ENCODE measurements around the gene MNT. TPM values are rescaled to one million over a fixed set of nuclear protein-coding genes. Genes with fewer than 3 reads are reported as not detected.

MNT gene
- polyA plus RNA-seq, 3 donors = 4.9 to 23.7 (median 23.1) TPM

GRCh38 chr17:2372180-2372579, 28.7 kb downstream of the MNT start:
- 93 to 98% (median 96%) methylated on average over 20 to 26 of the region's 26 CpGs for WGBS, 3 donors
- no peak overlapping the region for H3K27ac ChIP-seq (ENCODE audit: low read depth, low read length)

GRCh38 chr17:2371183-2372130, 29.4 kb downstream of the MNT start:
- no peak overlapping the region for H3K27ac ChIP-seq (ENCODE audit: low read depth, low read length)
- WGBS, 3 donors = 91 to 94% (median 93%) methylated on average over 30 of the region's 30 CpGs

- no peak overlapping the region for H3K27ac ChIP-seq (ENCODE audit: low read depth, low read length)
- WGBS, 3 donors = 83 to 91% (median 85%) methylated on average over 11 of the region's 11 CpGs
Measured at GRCh38 chr17:2370211-2370589, 30.7 kb downstream of the MNT start.

GRCh38 chr17:2369551-2370210, 31.2 kb downstream of the MNT start:
- no peak overlapping the region for H3K27ac ChIP-seq (ENCODE audit: low read depth, low read length)
- WGBS, 3 donors = 59 to 81% (median 69%) methylated on average over 20 of the region's 20 CpGs

- WGBS, 3 donors = 51 to 79% (median 64%) methylated on average over 5 of the region's 5 CpGs
- H3K27ac ChIP-seq (ENCODE audit: low read depth, low read length) = no peak overlapping the region
Measured at GRCh38 chr17:2369039-2369438, 31.8 kb downstream of the MNT start.

- WGBS, 3 donors = 77 to 94% (median 84%) methylated on average over 8 of the region's 8 CpGs
- H3K27ac ChIP-seq (ENCODE audit: low read depth, low read length) = no peak overlapping the region
Measured at GRCh38 chr17:2368359-2368758, 32.5 kb downstream of the MNT start.

- H3K27ac ChIP-seq (ENCODE audit: low read depth, low read length) = no peak overlapping the region
- WGBS, 3 donors = 85 to 93% (median 86%) methylated on average over 26 of the region's 26 CpGs
Measured at GRCh38 chr17:2366747-2367494, 33.9 kb downstream of the MNT start.

GRCh38 chr17:2365132-2365531, 35.7 kb downstream of the MNT start:
- WGBS, 3 donors = 89 to 96% (median 93%) methylated on average over 19 to 20 of the region's 20 CpGs
- H3K27ac ChIP-seq (ENCODE audit: low read depth, low read length) = no peak overlapping the region

GRCh38 chr17:2364763-2365116, 36.1 kb downstream of the MNT start:
- H3K27ac ChIP-seq (ENCODE audit: low read depth, low read length) = no peak overlapping the region
- 91 to 96% (median 93%) methylated on average over 12 of the region's 12 CpGs for WGBS, 3 donors

- no peak overlapping the region for H3K27ac ChIP-seq (ENCODE audit: low read depth, low read length)
- WGBS, 3 donors = 66 to 88% (median 67%) methylated on average over 26 of the region's 26 CpGs
Measured at GRCh38 chr17:2363851-2364762, 36.8 kb downstream of the MNT start.

- H3K27ac ChIP-seq (ENCODE audit: low read depth, low read length) = no peak overlapping the region
- WGBS, 3 donors = 95 to 96% (median 95%) methylated on average over 21 of the region's 21 CpGs
Measured at GRCh38 chr17:2363318-2363717, 37.5 kb downstream of the MNT start.

GRCh38 chr17:2362881-2363280, 38.0 kb downstream of the MNT start:
- H3K27ac ChIP-seq (ENCODE audit: low read depth, low read length) = no peak overlapping the region
- WGBS, 3 donors = 96 to 98% (median 96%) methylated on average over 14 of the region's 14 CpGs

GRCh38 chr17:2362416-2362815, 38.4 kb downstream of the MNT start:
- H3K27ac ChIP-seq (ENCODE audit: low read depth, low read length) = no peak overlapping the region
- WGBS, 3 donors = 91 to 97% (median 96%) methylated on average over 19 of the region's 19 CpGs

GRCh38 chr17:2362016-2362415, 38.8 kb downstream of the MNT start:
- 96 to 98% (median 97%) methylated on average over 19 to 20 of the region's 20 CpGs for WGBS, 3 donors
- H3K27ac ChIP-seq (ENCODE audit: low read depth, low read length) = no peak overlapping the region

- H3K27ac ChIP-seq (ENCODE audit: low read depth, low read length) = no peak overlapping the region
- 65 to 87% (median 80%) methylated on average over 21 of the region's 21 CpGs for WGBS, 3 donors
Measured at GRCh38 chr17:2361010-2361760, 39.7 kb downstream of the MNT start.

GRCh38 chr17:2357931-2358434, 42.9 kb downstream of the MNT start:
- no peak overlapping the region for H3K27ac ChIP-seq (ENCODE audit: low read depth, low read length)
- 86 to 92% (median 89%) methylated on average over 10 of the region's 10 CpGs for WGBS, 3 donors

GRCh38 chr17:2357237-2357636, 43.6 kb downstream of the MNT start:
- H3K27ac ChIP-seq (ENCODE audit: low read depth, low read length) = no peak overlapping the region
- whole genome bisulfite sequencing, 3 donors = 97 to 99% (median 99%) methylated on average over 4 of the region's 4 CpGs
